KMS-11 (cell line): ENCODE measurements around the gene SHB.

ENCODE experiments used
- H2AFZ ChIP-seq: fragments of 200-600 bp; sonication (generic); 2 replicates; pipeline ENCODE4 v1.6.1; 2016; ENCODE audit warnings: antibody characterized with exemption, mixed run types, low read depth
- H3K27ac ChIP-seq: fragments of 200-600 bp; sonication (generic); 2 replicates; pipeline ENCODE4 v1.6.1; 2016; ENCODE audit warnings: mild to moderate bottlenecking, mixed run types
- H3K27me3 ChIP-seq: fragments of 200-600 bp; sonication (generic); 2 replicates; pipeline ENCODE4 v1.6.1; 2017; ENCODE audit warnings: mild to moderate bottlenecking, low read depth, mixed run types, moderate library complexity; ENCODE audit not compliant: insufficient read depth
- H3K36me3 ChIP-seq: fragments of 200-600 bp; sonication (generic); 2 replicates; pipeline ENCODE4 v1.6.1; 2017; ENCODE audit warnings: mild to moderate bottlenecking, mixed run types; ENCODE audit not compliant: insufficient read depth
- H3K4me1 ChIP-seq: fragments of 200-600 bp; sonication (generic); 2 replicates; pipeline ENCODE4 v1.6.1; 2016; ENCODE audit warnings: mild to moderate bottlenecking, low read depth, mixed run types; ENCODE audit not compliant: poor library complexity, severe bottlenecking
- H3K4me2 ChIP-seq: fragments of 200-600 bp; sonication (generic); 2 replicates; pipeline ENCODE4 v1.7.0; 2016; ENCODE audit warnings: mild to moderate bottlenecking, mixed run types
- H3K4me3 ChIP-seq: fragments of 200-600 bp; sonication (generic); IDR thresholded peaks from 2 replicates; pipeline ENCODE4 v1.6.1; 2017; ENCODE audit warnings: low read depth, low read length, mixed read lengths; ENCODE audit not compliant: insufficient read depth
- H3K79me2 ChIP-seq: fragments of 200-600 bp; sonication (generic); 2 replicates; pipeline ENCODE4 v1.6.1; 2016; ENCODE audit warnings: low read depth, mixed run types; ENCODE audit not compliant: insufficient read depth
- H3K9ac ChIP-seq: fragments of 200-600 bp; sonication (generic); 2 replicates; pipeline ENCODE4 v1.6.1; 2016; ENCODE audit warnings: mild to moderate bottlenecking, mixed run types
- H4K20me1 ChIP-seq: fragments of 200-600 bp; sonication (generic); 2 replicates; pipeline ENCODE4 v1.6.1; 2016; ENCODE audit warnings: mild to moderate bottlenecking, mixed run types; ENCODE audit not compliant: insufficient read depth
- TF ChIP-seq, protein P1 (sequence below): fragments of 200-600 bp; sonication (generic); conservative IDR thresholded peaks from 2 replicates; pipeline ENCODE4 v1.6.1; 2017; ENCODE audit warnings: low read depth, mild to moderate bottlenecking, antibody characterized with exemption, low read length, moderate library complexity, mixed read lengths

Gene SHB

DNA sequence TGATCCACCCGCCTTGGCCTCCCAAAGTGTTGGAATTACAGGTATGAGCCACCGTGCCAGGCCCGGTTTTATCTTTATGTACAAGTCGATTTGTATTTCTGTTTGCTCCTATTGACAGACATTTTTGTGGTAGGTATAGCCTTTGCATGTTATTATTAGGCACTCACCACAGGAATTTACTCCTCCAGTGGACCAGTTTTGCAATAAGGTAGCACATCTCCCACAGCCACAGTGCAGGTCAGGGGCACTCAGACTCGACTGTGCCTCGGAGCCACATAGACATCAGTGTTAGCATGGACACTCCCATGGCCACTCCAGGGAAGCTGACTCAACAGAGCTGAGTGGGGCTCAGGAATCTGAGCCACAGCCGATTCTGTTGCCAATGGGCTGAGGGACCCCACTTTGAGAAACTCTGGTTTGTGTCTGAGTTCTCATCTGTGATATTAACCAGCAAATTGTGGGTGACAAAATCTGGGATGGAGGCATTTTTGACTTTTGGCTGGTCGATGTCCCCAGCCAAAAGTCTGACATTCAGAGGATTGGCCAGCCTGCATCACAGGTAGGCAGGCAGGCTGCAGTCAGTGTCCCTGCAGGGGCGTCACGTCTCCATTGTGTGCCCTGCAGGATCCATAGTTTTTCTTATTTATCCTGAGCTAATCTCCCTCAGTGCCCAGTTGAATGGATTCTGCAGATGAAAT lies 15.0 kb upstream of the SHB start:
- Histone ChIP-seq H3K36me3 (no peaks in the 10 kb centered on the region), H3K27me3 (no peaks in the 10 kb centered on the region), H3K4me1 (peaks cover 10% of the 10 kb centered on the region), H3K27ac (no peak overlapping the region), H3K4me3 (no peak overlapping the region), H4K20me1 (no peaks in the 10 kb centered on the region), H3K79me2 (no peaks in the 10 kb centered on the region), H3K4me2 (no peak overlapping the region), H3K9ac (no peak overlapping the region), H2AFZ (no peak overlapping the region)
- TF ChIP-seq, protein P1, sequence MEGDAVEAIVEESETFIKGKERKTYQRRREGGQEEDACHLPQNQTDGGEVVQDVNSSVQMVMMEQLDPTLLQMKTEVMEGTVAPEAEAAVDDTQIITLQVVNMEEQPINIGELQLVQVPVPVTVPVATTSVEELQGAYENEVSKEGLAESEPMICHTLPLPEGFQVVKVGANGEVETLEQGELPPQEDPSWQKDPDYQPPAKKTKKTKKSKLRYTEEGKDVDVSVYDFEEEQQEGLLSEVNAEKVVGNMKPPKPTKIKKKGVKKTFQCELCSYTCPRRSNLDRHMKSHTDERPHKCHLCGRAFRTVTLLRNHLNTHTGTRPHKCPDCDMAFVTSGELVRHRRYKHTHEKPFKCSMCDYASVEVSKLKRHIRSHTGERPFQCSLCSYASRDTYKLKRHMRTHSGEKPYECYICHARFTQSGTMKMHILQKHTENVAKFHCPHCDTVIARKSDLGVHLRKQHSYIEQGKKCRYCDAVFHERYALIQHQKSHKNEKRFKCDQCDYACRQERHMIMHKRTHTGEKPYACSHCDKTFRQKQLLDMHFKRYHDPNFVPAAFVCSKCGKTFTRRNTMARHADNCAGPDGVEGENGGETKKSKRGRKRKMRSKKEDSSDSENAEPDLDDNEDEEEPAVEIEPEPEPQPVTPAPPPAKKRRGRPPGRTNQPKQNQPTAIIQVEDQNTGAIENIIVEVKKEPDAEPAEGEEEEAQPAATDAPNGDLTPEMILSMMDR, result no peak

DNA sequence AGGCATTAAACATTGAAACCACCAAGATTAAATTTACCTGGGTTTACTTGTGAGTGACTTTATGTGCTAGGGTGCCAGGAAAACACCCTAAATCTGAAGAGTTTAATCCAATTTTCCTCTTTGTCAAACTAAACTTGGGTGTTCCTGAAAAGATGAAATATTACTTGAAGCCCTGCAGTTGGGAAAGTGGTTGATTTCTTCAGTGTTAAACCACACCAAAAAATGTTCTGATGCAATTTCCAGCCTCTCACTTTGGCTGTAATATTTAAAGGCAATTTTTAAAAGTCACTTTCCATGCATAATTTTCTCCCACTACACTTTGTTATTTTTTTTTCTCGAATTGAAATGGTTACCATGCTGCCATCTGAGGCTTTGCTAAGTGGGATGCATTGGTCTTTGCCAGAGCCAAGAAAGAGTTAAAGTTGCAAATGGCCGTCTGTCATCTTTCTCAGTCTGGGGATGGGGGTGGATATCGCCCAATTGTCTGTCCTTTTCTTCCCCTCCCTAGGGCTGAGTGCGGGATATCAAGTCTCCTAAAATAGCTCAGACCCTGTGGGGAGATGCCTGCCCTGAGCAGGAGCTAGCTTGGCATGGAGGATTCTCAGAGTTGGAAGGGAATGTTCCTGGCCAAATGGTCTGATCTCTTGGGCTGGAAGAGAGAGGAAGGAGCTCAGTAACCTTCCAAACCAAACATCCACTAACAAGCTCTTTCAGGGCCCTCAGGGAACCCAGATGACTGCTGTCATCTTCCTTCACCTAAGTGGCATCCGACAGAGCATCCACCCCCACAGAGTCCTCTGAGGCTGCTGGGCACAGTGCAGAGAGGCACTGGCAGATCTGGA lies 13.6 kb upstream of the SHB start:
- TF ChIP-seq, protein P1, result no peak
- no peak overlapping the region for H3K27ac ChIP-seq
- no peaks in the 10 kb centered on the region for H4K20me1 ChIP-seq
- no peak overlapping the region for H2AFZ ChIP-seq
- H3K4me1 ChIP-seq, result no peaks in the 10 kb centered on the region
- H3K36me3 ChIP-seq, result no peaks in the 10 kb centered on the region
- no peak overlapping the region for H3K4me2 ChIP-seq
- H3K79me2 ChIP-seq, result no peaks in the 10 kb centered on the region
- H3K9ac ChIP-seq, result no peak overlapping the region
- no peaks in the 10 kb centered on the region for H3K27me3 ChIP-seq
- H3K4me3 ChIP-seq, result no peak overlapping the region

DNA sequence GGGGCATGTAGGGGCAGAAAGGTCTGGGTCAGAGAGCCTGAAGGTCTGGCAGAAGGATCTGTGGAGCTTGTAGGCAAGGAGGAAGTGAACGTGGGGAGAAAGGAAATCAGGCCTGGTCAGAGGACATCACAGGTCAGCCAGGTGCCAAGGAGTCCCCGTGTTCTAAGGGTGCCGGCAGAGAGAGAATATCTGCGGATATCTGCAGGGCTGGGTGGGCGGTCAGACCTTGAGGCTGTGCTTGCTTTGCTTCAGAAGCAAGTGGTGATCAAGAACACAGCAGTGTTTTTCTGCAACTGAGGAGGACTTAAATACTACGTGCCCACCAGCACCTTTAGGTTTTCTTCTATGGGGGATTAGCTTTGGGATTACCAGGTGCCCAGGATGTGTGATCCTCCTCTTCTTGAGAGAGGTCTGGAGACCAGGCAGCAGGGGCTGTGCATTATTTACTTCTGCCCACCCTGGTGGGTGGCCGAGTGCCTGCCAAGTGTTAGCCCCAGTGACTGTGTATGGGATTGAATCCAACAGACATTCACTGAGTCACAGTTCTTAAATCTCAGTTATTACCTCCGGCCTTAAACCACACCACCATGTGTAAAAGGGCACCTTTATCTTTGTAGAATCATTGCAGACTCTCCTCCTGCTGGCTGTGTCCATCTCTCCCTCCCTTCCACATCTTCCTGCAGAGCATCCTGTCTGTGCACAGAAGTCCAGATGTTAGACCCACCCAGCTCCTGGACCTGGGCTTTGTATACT lies 12.5 kb upstream of the SHB start:
- Histone ChIP-seq H2AFZ (no peak overlapping the region), H3K27me3 (no peaks in the 10 kb centered on the region), H3K4me1 (no peaks in the 10 kb centered on the region), H3K36me3 (no peaks in the 10 kb centered on the region), H3K9ac (no peak overlapping the region), H4K20me1 (no peaks in the 10 kb centered on the region), H3K4me2 (no peak overlapping the region), H3K27ac (no peak overlapping the region), H3K4me3 (no peak overlapping the region), H3K79me2 (no peaks in the 10 kb centered on the region)
- TF ChIP-seq, protein P1, result no peak

DNA sequence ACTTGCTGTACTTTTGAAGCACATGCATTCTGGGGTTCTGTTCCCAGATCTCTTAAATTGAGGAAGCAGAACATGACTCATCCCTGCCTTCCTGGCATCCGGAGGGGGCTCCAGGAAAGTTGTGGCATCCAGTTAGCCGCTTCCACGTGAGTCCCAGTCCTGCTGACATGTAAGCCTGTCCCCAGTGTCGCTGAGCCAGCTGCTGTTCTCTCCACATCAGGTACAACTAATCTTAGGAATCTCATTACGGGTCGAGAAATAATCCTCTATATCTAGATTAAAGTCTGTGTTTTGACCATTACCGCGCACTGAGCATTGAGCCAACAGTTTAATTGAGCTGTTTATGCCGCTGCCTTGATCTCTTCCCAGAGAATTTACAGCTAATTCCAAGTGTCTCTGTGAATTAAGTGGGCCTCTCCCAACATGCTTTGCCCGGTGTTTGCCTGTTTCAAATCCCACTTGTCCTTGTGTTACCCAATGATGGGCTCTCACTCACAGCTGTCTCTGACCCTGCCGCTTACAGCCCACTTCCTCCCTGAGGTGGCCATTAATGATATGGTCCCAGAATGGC lies 10.5 kb upstream of the SHB start:
- H3K4me1 ChIP-seq, result no peaks in the 10 kb centered on the region
- H3K79me2 ChIP-seq, result no peaks in the 10 kb centered on the region

More for the DNA sequence above, 10.5 kb upstream of the SHB start:
- Histone ChIP-seq H3K27ac (no peak overlapping the region), H3K27me3 (no peaks in the 10 kb centered on the region), H3K4me3 (no peak overlapping the region), H3K36me3 (no peaks in the 10 kb centered on the region), H3K4me2 (no peak overlapping the region), H2AFZ (no peak overlapping the region), H3K9ac (no peak overlapping the region), H4K20me1 (no peaks in the 10 kb centered on the region)
- TF ChIP-seq, protein P1, result no peak
